ENCODE results near the gene TMUB2.

DNA sequence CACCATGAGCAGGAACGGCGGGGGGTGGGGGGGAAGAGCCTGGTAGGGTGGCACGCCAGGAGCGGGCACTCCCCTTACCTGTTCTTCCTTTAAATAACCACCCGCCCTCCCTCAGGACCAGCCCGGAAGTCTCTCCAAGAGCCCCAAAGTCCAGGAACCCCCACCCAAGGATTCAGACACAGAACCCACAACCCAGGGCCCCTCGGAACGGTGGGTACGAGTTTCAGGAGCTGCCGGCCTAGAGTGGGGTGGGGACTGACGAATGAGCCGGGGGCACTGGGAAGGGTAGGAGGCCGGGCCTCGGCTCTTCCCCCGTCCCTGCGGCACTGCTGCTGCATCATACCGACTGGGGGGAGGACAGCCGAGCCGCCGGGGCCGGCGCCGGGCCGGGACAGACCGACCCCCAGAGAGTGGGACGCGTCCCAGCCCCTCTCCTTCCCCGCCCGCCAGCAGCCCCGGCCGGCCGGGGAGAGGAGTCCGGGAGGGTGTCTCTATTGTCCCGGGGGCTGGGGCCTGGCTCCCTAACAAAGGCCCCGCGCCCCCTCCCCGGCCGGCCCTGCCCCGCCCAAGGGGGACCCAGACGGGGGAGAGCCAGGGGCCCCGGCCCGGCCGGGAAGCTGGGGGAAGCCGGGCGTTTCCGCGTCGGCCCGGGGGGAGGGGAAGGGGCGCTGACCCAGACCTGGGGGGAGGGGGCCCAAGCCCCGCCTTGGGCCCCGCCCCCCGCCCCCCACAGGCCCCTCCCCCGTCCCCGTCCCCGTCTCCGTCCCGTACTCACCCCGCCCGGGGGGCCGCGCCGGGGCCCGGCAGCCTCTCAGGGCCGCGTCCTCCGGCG is 12.2 kb downstream of the TMUB2 start:
- TF ChIP-seq EZH2 (IDR thresholded peaks at IDR 0.05) (no peak), POLR2AphosphoS5 (IDR thresholded peaks at IDR 0.05; ENCODE audit: borderline replicate concordance, low read depth, low read length) (no peak)

Measured in SK-N-MC (cell line).